HG03354 (cell line): Measurements from ENCODE around the gene MAPK11.

Experiments
- ATAC-seq: cut with Tn5 transposase; IDR thresholded peaks from one replicate; pipeline ENCODE4 v1.9.1; 2021; ENCODE audit warnings: mild to moderate bottlenecking; ENCODE audit not compliant: unreplicated experiment, poor library complexity, severe bottlenecking

The MAPK11 gene

GRCh38 chr22:50264946-50265669 lies 5.1 kb downstream of the MAPK11 start:
- ATAC-seq: no peak

GRCh38 chr22:50264104-50264745 lies 6.0 kb downstream of the MAPK11 start:
- ATAC-seq: no peak

- ATAC-seq: no peak
Observed at GRCh38 chr22:50262973-50263617, 7.1 kb downstream of the MAPK11 start.

- no peak for ATAC-seq
Observed at GRCh38 chr22:50262460-50262911, 7.7 kb downstream of the MAPK11 start.

GRCh38 chr22:50261615-50262459 lies 8.3 kb downstream of the MAPK11 start, which contains the start of gene MAPK12:
MAPK12 (minus strand) TSS chr22:50261683; CDS start chr22:50261509, 174 bp downstream.
- ATAC-seq: no peak

- ATAC-seq: no peak
Observed at GRCh38 chr22:50260801-50261614, 9.2 kb downstream of the MAPK11 start.

- ATAC-seq: no peak
Observed at GRCh38 chr22:50260434-50260800, 9.8 kb downstream of the MAPK11 start.

- no peak for ATAC-seq
Observed at GRCh38 chr22:50259302-50259701, 10.9 kb downstream of the MAPK11 start.

GRCh38 chr22:50258361-50259292 lies 11.6 kb downstream of the MAPK11 start:
- no peak for ATAC-seq

- ATAC-seq: no peak
Observed at GRCh38 chr22:50257451-50258360, 12.5 kb downstream of the MAPK11 start.

GRCh38 chr22:50257041-50257440 lies 13.1 kb downstream of the MAPK11 start:
- no peak for ATAC-seq

- no peak for ATAC-seq
Observed at GRCh38 chr22:50256258-50256862, 13.8 kb downstream of the MAPK11 start.

GRCh38 chr22:50255607-50256006 lies 14.6 kb downstream of the MAPK11 start:
- ATAC-seq: no peak

- ATAC-seq: no peak
Observed at GRCh38 chr22:50255099-50255498, 15.1 kb downstream of the MAPK11 start.

GRCh38 chr22:50253941-50254340 lies 16.2 kb downstream of the MAPK11 start:
- ATAC-seq: no peak

GRCh38 chr22:50253046-50253915 lies 16.9 kb downstream of the MAPK11 start:
- no peak for ATAC-seq
